ENCODE results near the gene SLC10A7. TPM values are rescaled to one million over a fixed set of nuclear protein-coding genes. Genes with fewer than 3 reads are reported as not detected.

Gene SLC10A7
- total and polyA plus RNA-seq, 2 donors from 2014 or later: 1.9 to 15.1 TPM

GRCh38 chr4:146257511-146257910 is 264.2 kb downstream of the SLC10A7 start:
- no peak overlapping the region for H3K9ac ChIP-seq (ENCODE audit: low read length in 3 of 3)
- TF ChIP-seq, protein P1, sequence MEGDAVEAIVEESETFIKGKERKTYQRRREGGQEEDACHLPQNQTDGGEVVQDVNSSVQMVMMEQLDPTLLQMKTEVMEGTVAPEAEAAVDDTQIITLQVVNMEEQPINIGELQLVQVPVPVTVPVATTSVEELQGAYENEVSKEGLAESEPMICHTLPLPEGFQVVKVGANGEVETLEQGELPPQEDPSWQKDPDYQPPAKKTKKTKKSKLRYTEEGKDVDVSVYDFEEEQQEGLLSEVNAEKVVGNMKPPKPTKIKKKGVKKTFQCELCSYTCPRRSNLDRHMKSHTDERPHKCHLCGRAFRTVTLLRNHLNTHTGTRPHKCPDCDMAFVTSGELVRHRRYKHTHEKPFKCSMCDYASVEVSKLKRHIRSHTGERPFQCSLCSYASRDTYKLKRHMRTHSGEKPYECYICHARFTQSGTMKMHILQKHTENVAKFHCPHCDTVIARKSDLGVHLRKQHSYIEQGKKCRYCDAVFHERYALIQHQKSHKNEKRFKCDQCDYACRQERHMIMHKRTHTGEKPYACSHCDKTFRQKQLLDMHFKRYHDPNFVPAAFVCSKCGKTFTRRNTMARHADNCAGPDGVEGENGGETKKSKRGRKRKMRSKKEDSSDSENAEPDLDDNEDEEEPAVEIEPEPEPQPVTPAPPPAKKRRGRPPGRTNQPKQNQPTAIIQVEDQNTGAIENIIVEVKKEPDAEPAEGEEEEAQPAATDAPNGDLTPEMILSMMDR (IDR thresholded peaks at IDR 0.05; ENCODE audit: borderline replicate concordance, extremely low read depth, insufficient read depth): no peak
- peaks cover 0 to under 1% (median 0%) of the 10 kb centered on the region in 3 donors for H3K36me3 ChIP-seq (ENCODE audit: control insufficient read depth in 2 of 3, insufficient read depth in 3 of 3, low read length in 3 of 3)
- no peaks in the 10 kb centered on the region for H3K4me1 ChIP-seq (ENCODE audit: control insufficient read depth in 2 of 3, insufficient read depth in 2 of 3, low read depth in 1 of 3, low read length in 3 of 3)
- no peak overlapping the region for H3K4me3 ChIP-seq (ENCODE audit: low read length in 3 of 3)
- H3K27me3 ChIP-seq (ENCODE audit: control insufficient read depth, insufficient read depth, low read length): no peaks in the 10 kb centered on the region
- H3K27ac ChIP-seq (ENCODE audit: low read depth in 2 of 2, low read length in 2 of 2): no peak overlapping the region
- intact Hi-C loops (cut with DNase I): no loop called here
- DNase-seq (no peak), FAIRE-seq (no peak)
- no peaks in the 10 kb centered on the region for H3K9me3 ChIP-seq (ENCODE audit: control insufficient read depth in 2 of 3, insufficient read depth in 1 of 3, low read length in 3 of 3)

DNA sequence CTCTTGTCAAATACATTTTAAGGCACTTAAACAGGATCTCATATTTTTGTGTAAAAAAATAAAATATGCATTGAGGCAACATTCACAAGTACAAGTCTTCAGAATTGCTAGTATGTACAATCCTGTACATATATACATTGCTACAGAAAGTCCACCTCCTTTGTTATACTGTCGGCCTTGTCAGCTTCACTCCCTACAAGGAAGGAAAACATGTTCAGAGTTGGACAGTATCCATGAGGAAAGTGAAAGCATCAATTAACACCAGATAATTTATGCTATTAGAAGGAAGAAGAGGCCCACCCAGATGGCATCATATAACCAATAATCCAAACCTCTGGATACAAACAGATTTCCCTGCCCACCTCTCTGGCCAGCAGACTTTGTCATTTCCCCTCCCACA is 265.4 kb downstream of the SLC10A7 start:
- H3K27me3 ChIP-seq (ENCODE audit: control insufficient read depth, insufficient read depth, low read length): no peaks in the 10 kb centered on the region
- no peak for FAIRE-seq
- no peak for DNase-seq
- TF ChIP-seq, protein P1 (IDR thresholded peaks at IDR 0.05; ENCODE audit: borderline replicate concordance, extremely low read depth, insufficient read depth): no peak
- no peak overlapping the region for H3K27ac ChIP-seq (ENCODE audit: low read depth in 2 of 2, low read length in 2 of 2)
- no peaks in the 10 kb centered on the region for H3K4me1 ChIP-seq (ENCODE audit: control insufficient read depth in 2 of 3, insufficient read depth in 2 of 3, low read depth in 1 of 3, low read length in 3 of 3)
- H3K36me3 ChIP-seq (ENCODE audit: control insufficient read depth in 2 of 3, insufficient read depth in 3 of 3, low read length in 3 of 3): no peaks in the 10 kb centered on the region
- intact Hi-C loops (cut with DNase I): no loop called here
- no peaks in the 10 kb centered on the region for H3K9me3 ChIP-seq (ENCODE audit: control insufficient read depth in 2 of 3, insufficient read depth in 1 of 3, low read length in 3 of 3)
- H3K9ac ChIP-seq (ENCODE audit: low read length in 3 of 3): no peak overlapping the region
- no peak overlapping the region for H3K4me3 ChIP-seq (ENCODE audit: low read length in 3 of 3)

GRCh38 chr4:146255874-146256273 is 265.9 kb downstream of the SLC10A7 start:
- DNase-seq (no peak), FAIRE-seq (no peak)
- Histone ChIP-seq H3K9ac (ENCODE audit: low read length in 3 of 3) (no peak overlapping the region), H3K9me3 (ENCODE audit: control insufficient read depth in 2 of 3, insufficient read depth in 1 of 3, low read length in 3 of 3) (no peaks in the 10 kb centered on the region), H3K4me1 (ENCODE audit: control insufficient read depth in 2 of 3, insufficient read depth in 2 of 3, low read depth in 1 of 3, low read length in 3 of 3) (no peaks in the 10 kb centered on the region), H3K4me3 (ENCODE audit: low read length in 3 of 3) (no peak overlapping the region), H3K36me3 (ENCODE audit: control insufficient read depth in 2 of 3, insufficient read depth in 3 of 3, low read length in 3 of 3) (no peaks in the 10 kb centered on the region), H3K27ac (ENCODE audit: low read depth in 2 of 2, low read length in 2 of 2) (no peak overlapping the region), H3K27me3 (ENCODE audit: control insufficient read depth, insufficient read depth, low read length) (no peaks in the 10 kb centered on the region)
- intact Hi-C loops (cut with DNase I): no loop called here
- TF ChIP-seq, protein P1 (IDR thresholded peaks at IDR 0.05; ENCODE audit: borderline replicate concordance, extremely low read depth, insufficient read depth): no peak

GRCh38 chr4:146255463-146255862 is 266.3 kb downstream of the SLC10A7 start:
- Histone ChIP-seq H3K27me3 (ENCODE audit: control insufficient read depth, insufficient read depth, low read length) (no peaks in the 10 kb centered on the region), H3K9me3 (ENCODE audit: control insufficient read depth in 2 of 3, insufficient read depth in 1 of 3, low read length in 3 of 3) (no peaks in the 10 kb centered on the region), H3K27ac (ENCODE audit: low read depth in 2 of 2, low read length in 2 of 2) (no peak overlapping the region), H3K4me1 (ENCODE audit: control insufficient read depth in 2 of 3, insufficient read depth in 2 of 3, low read depth in 1 of 3, low read length in 3 of 3) (no peaks in the 10 kb centered on the region), H3K4me3 (ENCODE audit: low read length in 3 of 3) (no peak overlapping the region), H3K36me3 (ENCODE audit: control insufficient read depth in 2 of 3, insufficient read depth in 3 of 3, low read length in 3 of 3) (no peaks in the 10 kb centered on the region), H3K9ac (ENCODE audit: low read length in 3 of 3) (no peak overlapping the region)
- FAIRE-seq (no peak), DNase-seq (no peak)
- intact Hi-C loops (cut with DNase I): no loop called here
- TF ChIP-seq, protein P1 (IDR thresholded peaks at IDR 0.05; ENCODE audit: borderline replicate concordance, extremely low read depth, insufficient read depth): no peak
